ENCODE data around the gene RHOBTB3. TPM values are rescaled to one million over a fixed set of nuclear protein-coding genes. Genes with fewer than 3 reads are reported as not detected.
A peak's percentile ranks its signal among the peaks of the same experiment; 100 is the strongest.
"Not testable (repeated sequence)": the region's sequence is repeated elsewhere in the genome, so short reads cannot be mapped to it uniquely, and the experiment has no call there.

The RHOBTB3 gene
- total and polyA plus RNA-seq, 10 of the 15 experiments (the other 5 are each of a cell fraction or from before 2014, with no cell fraction given) = 3.6 to 42.8 (median 8.4) TPM

DNA sequence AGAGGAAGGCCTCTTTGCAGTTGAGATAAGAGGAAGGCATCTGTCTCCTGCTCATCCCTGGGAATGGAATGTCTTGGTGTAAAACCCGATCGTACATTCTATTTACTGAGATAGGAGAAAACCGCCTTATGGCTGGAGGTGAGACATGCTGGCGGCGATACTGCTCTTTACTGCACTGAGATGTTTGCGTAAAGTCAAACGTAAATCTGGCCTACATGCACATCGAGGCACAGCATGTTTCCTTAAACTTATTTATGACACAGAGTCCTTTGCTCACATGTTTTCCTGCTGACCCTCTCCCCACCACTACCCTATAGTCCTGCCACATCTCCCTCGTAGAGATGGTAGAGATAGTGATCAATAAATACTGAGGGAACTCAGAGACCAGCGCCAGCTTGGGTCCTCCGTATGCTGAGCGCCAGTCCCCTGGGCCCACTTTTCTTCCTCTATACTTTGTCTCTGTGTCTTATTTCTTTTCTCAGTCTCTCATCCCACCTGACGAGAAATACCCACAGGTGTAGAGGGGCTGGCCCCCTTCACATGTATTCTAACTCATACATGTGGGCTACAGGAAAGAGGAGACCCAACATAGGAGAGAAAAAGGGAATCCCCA is 80.4 kb downstream of the RHOBTB3 start:
- H3K9me3 ChIP-seq (replicated peaks; ENCODE audit: control insufficient read depth, insufficient read depth, low read length); H2AFZ ChIP-seq (ENCODE audit: control insufficient read depth, low read depth, low read length); H3K79me2 ChIP-seq (ENCODE audit: control insufficient read depth, insufficient read depth, low read length); DNase-seq (ENCODE audit: low read depth, low spot score); H3K27me3 ChIP-seq (replicated peaks in 1 of 2; ENCODE audit: control insufficient read depth in 2 of 2, insufficient read depth in 2 of 2, low read length in 1 of 2); in situ Hi-C loops (cut with MboI); intact Hi-C loops (cut with micrococcal nuclease; ENCODE audit: unreplicated experiment); H3K9ac ChIP-seq (ENCODE audit: control insufficient read depth, insufficient read depth, low read length); FAIRE-seq; H3K4me3 ChIP-seq; BruUV-seq (replicated peaks); ATAC-seq; H3K4me2 ChIP-seq (ENCODE audit: control insufficient read depth, insufficient read depth); H4K20me1 ChIP-seq (ENCODE audit: control insufficient read depth, insufficient read depth): not testable (repeated sequence)
- Histone ChIP-seq H3K36me3 (ENCODE audit: control insufficient read depth in 2 of 2, insufficient read depth in 2 of 2, low read length in 1 of 2) (peaks cover 2 to 16% of the 10 kb centered on the region in 2 experiments), H3K27ac (ENCODE audit: control insufficient read depth, insufficient read depth) (0 out of 2 replicates have a peak overlapping the region, but pooled peaks have one; percentile 27), H3K4me1 (ENCODE audit: control insufficient read depth, insufficient read depth, low read length) (peaks cover 29% of the 10 kb centered on the region)
- RAD21 ChIA-PET (ENCODE audit: unreplicated experiment) = interaction anchor here (1.3 to 6.9 kb wide), 4 partner anchors 10 to 31 kb away, joined by 6 to 149 read pairs (median 22); partner anchors contain the start of gene GLRX
- POLR2A ChIA-PET = interaction anchor here (1.5 to 4.7 kb wide), 2 partner anchors 9 to 20 kb away, joined by 3 to 153 read pairs; partner anchors contain the start of gene GLRX
- SMC1A ChIA-PET (ENCODE audit: uncharacterized antibody, unreplicated experiment) = interaction anchor here (0.9 to 15.2 kb wide), 8 partner anchors 9 to 81 kb away, joined by 3 to 320 read pairs (median 32); partner anchors contain the start of genes GLRX and RHOBTB3
- CTCF ChIA-PET = interaction anchor here (0.9 to 1.2 kb wide), 2 partner anchors 23 to 32 kb away, joined by 3 to 9 read pairs; no protein-coding TSS in a partner anchor
- WGBS (ENCODE audit: insufficient coverage, insufficient replicate concordance, low lambda C conversion rate, missing lambda C conversion rate) = 83% methylated on average over 13 of the region's 13 CpGs

DNA sequence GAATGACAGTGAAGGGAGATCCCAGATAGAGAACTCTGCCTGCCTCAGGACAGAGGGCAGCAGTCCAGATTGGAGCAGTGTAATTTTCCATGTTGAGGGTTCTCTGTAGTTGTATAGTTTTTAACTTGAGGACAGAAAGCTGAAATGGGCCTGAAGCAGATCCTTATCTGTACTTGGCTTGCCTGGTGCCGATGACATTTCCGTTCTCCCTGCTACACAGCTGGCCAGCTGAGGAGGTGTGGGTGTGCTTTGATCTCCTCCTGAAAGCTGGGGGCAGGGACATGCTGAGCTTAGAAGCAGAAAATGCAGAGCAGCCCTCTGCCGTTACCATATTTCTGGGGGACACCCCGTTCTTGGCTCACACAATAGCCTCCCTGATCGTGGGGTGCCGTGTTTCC is 80.9 kb downstream of the RHOBTB3 start:
- ChIA-PET CTCF (interaction anchor here (0.9 to 1.2 kb wide), 2 partner anchors 22 to 32 kb away, joined by 3 to 9 read pairs; no protein-coding TSS in a partner anchor), RAD21 (ENCODE audit: unreplicated experiment) (interaction anchor here (1.0 to 1.4 kb wide), 3 partner anchors 11 to 160 kb away, joined by 3 to 6 read pairs (median 6); partner anchors contain the start of gene GLRX), SMC1A (ENCODE audit: uncharacterized antibody, unreplicated experiment) (interaction anchor here (0.9 to 15.2 kb wide), 5 partner anchors 10 to 30 kb away, joined by 3 to 320 read pairs (median 3); partner anchors contain the start of gene GLRX), POLR2A (interaction anchor here (0.5 to 1.5 kb wide), 2 partner anchors 19 to 114 kb away, joined by 3 to 4 read pairs; no protein-coding TSS in a partner anchor)
- no TSS peak for BruUV-seq (replicated peaks)
- no peaks in the 10 kb centered on the region for H4K20me1 ChIP-seq (ENCODE audit: control insufficient read depth, insufficient read depth)
- H3K79me2 ChIP-seq (ENCODE audit: control insufficient read depth, insufficient read depth, low read length) = peaks cover 11% of the 10 kb centered on the region
- H3K4me3 ChIP-seq = no peak overlapping the region
- DNase-seq (ENCODE audit: low read depth, low spot score) (no peak), FAIRE-seq (no peak), ATAC-seq (no peak)
- peaks cover 29% of the 10 kb centered on the region for H3K4me1 ChIP-seq (ENCODE audit: control insufficient read depth, insufficient read depth, low read length)
- intact Hi-C loops (cut with micrococcal nuclease; ENCODE audit: unreplicated experiment) = no loop called here
- in situ Hi-C loops (cut with MboI) = no loop called here
- no peak overlapping the region for H2AFZ ChIP-seq (ENCODE audit: control insufficient read depth, low read depth, low read length)
- H3K9me3 ChIP-seq (replicated peaks; ENCODE audit: control insufficient read depth, insufficient read depth, low read length) = no peaks in the 10 kb centered on the region
- peak overlapping the region; percentile 27; the same call in 1 of the 2 replicates for H3K27ac ChIP-seq (ENCODE audit: control insufficient read depth, insufficient read depth)
- no peak overlapping the region for H3K9ac ChIP-seq (ENCODE audit: control insufficient read depth, insufficient read depth, low read length)
- 76% methylated on average over 6 of the region's 6 CpGs for WGBS (ENCODE audit: insufficient coverage, insufficient replicate concordance, low lambda C conversion rate, missing lambda C conversion rate)
- peaks cover 2 to 20% of the 10 kb centered on the region in 2 experiments for H3K36me3 ChIP-seq (ENCODE audit: control insufficient read depth in 2 of 2, insufficient read depth in 2 of 2, low read length in 1 of 2)
- H3K4me2 ChIP-seq (ENCODE audit: control insufficient read depth, insufficient read depth) = no peak overlapping the region
- H3K27me3 ChIP-seq (replicated peaks in 1 of 2; ENCODE audit: control insufficient read depth in 2 of 2, insufficient read depth in 2 of 2, low read length in 1 of 2) = no peaks in the 10 kb centered on the region
- TF ChIP-seq NFYB (IDR thresholded peaks at IDR 0.05; ENCODE audit: insufficient read depth, low read depth, low read length) (no peak), ZNF622 (IDR thresholded peaks at IDR 0.05) (no peak), POLR2AphosphoS5 (IDR thresholded peaks at IDR 0.05; ENCODE audit: low read length) (no peak), TCF12 (IDR thresholded peaks at IDR 0.05; ENCODE audit: low read depth, low read length) (peak; percentile 58; the same call in 1 of the 2 replicates), ZSCAN29 (IDR thresholded peaks at IDR 0.05) (no peak), MXI1 (IDR thresholded peaks at IDR 0.05; ENCODE audit: low read depth, low read length) (no peak), TBL1XR1 (IDR thresholded peaks at IDR 0.05; ENCODE audit: low read depth, low read length) (no peak), TCF7 (IDR thresholded peaks at IDR 0.05; ENCODE audit: borderline replicate concordance) (peak; percentile 80; the same call in 1 of the 2 replicates), CHD2 (IDR thresholded peaks at IDR 0.05; ENCODE audit: borderline replicate concordance, low read depth, low read length) (no peak)
- TF ChIP-seq, protein P1, sequence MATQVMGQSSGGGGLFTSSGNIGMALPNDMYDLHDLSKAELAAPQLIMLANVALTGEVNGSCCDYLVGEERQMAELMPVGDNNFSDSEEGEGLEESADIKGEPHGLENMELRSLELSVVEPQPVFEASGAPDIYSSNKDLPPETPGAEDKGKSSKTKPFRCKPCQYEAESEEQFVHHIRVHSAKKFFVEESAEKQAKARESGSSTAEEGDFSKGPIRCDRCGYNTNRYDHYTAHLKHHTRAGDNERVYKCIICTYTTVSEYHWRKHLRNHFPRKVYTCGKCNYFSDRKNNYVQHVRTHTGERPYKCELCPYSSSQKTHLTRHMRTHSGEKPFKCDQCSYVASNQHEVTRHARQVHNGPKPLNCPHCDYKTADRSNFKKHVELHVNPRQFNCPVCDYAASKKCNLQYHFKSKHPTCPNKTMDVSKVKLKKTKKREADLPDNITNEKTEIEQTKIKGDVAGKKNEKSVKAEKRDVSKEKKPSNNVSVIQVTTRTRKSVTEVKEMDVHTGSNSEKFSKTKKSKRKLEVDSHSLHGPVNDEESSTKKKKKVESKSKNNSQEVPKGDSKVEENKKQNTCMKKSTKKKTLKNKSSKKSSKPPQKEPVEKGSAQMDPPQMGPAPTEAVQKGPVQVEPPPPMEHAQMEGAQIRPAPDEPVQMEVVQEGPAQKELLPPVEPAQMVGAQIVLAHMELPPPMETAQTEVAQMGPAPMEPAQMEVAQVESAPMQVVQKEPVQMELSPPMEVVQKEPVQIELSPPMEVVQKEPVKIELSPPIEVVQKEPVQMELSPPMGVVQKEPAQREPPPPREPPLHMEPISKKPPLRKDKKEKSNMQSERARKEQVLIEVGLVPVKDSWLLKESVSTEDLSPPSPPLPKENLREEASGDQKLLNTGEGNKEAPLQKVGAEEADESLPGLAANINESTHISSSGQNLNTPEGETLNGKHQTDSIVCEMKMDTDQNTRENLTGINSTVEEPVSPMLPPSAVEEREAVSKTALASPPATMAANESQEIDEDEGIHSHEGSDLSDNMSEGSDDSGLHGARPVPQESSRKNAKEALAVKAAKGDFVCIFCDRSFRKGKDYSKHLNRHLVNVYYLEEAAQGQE (IDR thresholded peaks at IDR 0.05; ENCODE audit: low read depth, low read length) = no peak
- TF ChIP-seq, protein P2, sequence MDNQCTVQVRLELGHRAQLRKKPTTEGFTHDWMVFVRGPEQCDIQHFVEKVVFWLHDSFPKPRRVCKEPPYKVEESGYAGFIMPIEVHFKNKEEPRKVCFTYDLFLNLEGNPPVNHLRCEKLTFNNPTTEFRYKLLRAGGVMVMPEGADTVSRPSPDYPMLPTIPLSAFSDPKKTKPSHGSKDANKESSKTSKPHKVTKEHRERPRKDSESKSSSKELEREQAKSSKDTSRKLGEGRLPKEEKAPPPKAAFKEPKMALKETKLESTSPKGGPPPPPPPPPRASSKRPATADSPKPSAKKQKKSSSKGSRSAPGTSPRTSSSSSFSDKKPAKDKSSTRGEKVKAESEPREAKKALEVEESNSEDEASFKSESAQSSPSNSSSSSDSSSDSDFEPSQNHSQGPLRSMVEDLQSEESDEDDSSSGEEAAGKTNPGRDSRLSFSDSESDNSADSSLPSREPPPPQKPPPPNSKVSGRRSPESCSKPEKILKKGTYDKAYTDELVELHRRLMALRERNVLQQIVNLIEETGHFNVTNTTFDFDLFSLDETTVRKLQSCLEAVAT (IDR thresholded peaks at IDR 0.05) = no peak
